GM19455 (cell line): ENCODE measurements around the gene SPECC1L.
"Not testable (repeated sequence)": the region's sequence is repeated elsewhere in the genome, so short reads cannot be mapped to it uniquely, and the experiment has no call there.

Source experiments
- ATAC-seq: cut with Tn5 transposase; IDR thresholded peaks from one replicate; pipeline ENCODE4 v1.9.1; 2021; ENCODE audit not compliant: unreplicated experiment

Gene SPECC1L

GRCh38 chr22:24285245-24285644 is 14.6 kb downstream of the SPECC1L start:
- ATAC-seq = no peak

GRCh38 chr22:24287212-24287611 is 16.6 kb downstream of the SPECC1L start:
- ATAC-seq = not testable (repeated sequence)

GRCh38 chr22:24287801-24288200 is 17.2 kb downstream of the SPECC1L start:
- ATAC-seq = not testable (repeated sequence)

- ATAC-seq = no peak
Measured at GRCh38 chr22:24289114-24289513, 18.5 kb downstream of the SPECC1L start.

- no peak for ATAC-seq
Measured at GRCh38 chr22:24289741-24290163, 19.1 kb downstream of the SPECC1L start.

GRCh38 chr22:24290459-24290858 is 19.8 kb downstream of the SPECC1L start:
- no peak for ATAC-seq

- no peak for ATAC-seq
Measured at GRCh38 chr22:24291515-24292201, 21.0 kb downstream of the SPECC1L start.

GRCh38 chr22:24292202-24292830 is 21.7 kb downstream of the SPECC1L start:
- not testable (repeated sequence) for ATAC-seq

- ATAC-seq = not testable (repeated sequence)
Measured at GRCh38 chr22:24294913-24295312, 24.3 kb downstream of the SPECC1L start.

- not testable (repeated sequence) for ATAC-seq
Measured at GRCh38 chr22:24298497-24299155, 28.0 kb downstream of the SPECC1L start.

GRCh38 chr22:24300522-24300921 is 29.9 kb downstream of the SPECC1L start:
- not testable (repeated sequence) for ATAC-seq

- ATAC-seq = no peak
Measured at GRCh38 chr22:24302591-24302990, 32.0 kb downstream of the SPECC1L start.

GRCh38 chr22:24303007-24303406 is 32.4 kb downstream of the SPECC1L start:
- no peak for ATAC-seq

GRCh38 chr22:24304062-24304675 is 33.5 kb downstream of the SPECC1L start:
- no peak for ATAC-seq

GRCh38 chr22:24305260-24305692 is 34.6 kb downstream of the SPECC1L start:
- ATAC-seq = no peak

- no peak for ATAC-seq
Measured at GRCh38 chr22:24310969-24311368, 40.3 kb downstream of the SPECC1L start.

GRCh38 chr22:24315367-24315966 is 44.8 kb downstream of the SPECC1L start:
- no peak for ATAC-seq

GRCh38 chr22:24316264-24316663 is 45.6 kb downstream of the SPECC1L start:
- ATAC-seq = not testable (repeated sequence)

GRCh38 chr22:24317511-24317910 is 46.9 kb downstream of the SPECC1L start:
- not testable (repeated sequence) for ATAC-seq

GRCh38 chr22:24319451-24319850 is 48.8 kb downstream of the SPECC1L start:
- no peak for ATAC-seq

- ATAC-seq = no peak
Measured at GRCh38 chr22:24321999-24322398, 51.4 kb downstream of the SPECC1L start.
